ENCODE results near the gene MAP1LC3A.
A peak's percentile ranks its signal among the peaks of the same experiment; 100 is the strongest.

The MAP1LC3A gene

DNA sequence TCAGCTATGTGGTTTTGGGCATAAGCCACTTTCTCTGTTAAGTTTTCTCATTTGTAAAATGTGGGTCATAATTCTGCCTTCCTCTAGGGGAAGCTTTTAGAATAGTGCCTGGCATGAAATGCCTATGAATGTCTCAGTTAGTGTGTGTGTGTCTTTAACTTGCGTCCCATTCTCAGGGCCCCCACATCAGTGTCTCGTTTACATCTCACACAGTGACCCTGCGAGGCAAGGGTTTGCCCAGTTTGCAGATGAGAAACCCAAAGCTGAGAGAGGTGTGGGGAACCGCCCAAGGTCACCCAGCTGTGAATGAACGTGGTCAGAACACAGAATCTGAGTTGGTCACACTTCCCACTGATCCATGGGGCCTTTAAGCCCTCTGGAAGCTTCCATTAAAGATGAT is 28.2 kb upstream of the MAP1LC3A start:
- no peak for DNase-seq

DNA sequence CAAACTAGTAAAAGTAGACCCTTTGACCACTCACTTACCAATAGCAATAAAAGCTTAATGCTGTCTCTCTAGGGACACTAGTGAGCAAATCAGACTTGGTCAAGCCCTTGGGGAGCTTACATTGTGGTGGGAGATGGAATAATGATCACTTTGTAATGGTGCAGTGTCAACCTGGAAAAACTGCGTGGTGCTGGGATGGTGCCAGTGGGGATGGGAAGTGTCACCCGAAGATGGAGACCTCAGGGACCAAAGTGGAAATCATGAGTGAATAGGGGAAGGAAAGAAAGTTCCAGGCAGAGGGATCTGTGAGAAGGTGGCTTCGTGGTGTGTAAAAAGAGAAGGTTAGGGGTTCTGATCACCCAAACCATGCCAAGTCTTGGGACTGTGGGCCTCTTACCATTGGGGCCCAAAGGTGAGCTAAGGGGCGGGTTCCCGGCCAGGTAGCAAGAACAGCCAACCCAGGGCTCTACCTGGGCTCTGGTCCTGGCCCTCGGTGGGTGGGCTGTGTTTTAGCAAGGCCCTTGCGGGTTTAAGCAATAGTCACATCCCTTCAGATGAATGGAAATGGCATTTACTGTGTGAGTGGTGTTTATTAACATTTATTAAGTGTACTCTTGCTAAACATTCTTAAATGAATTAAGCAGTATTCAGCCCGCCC is 26.8 kb upstream of the MAP1LC3A start:
- no peak for DNase-seq

DNA sequence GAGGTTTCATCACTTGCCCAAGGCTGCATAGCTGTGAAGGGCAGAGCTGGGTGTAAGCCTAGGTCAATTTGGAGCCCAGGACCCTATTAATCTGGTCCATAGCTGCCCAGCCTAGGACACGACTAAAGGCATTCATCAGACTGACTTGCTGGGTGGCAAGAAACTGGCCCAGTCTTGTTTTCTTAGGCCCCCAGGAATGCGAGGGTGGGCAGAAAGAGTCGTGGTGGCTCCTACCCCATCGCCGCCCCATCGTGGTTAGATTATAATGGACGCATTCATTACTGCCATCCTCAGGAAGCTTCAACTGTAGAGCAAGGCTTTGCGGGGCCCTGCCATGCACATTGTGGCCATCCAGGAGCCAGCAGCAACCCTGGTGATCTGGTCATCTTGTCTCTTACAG is 26.2 kb upstream of the MAP1LC3A start:
- no peak for DNase-seq

DNA sequence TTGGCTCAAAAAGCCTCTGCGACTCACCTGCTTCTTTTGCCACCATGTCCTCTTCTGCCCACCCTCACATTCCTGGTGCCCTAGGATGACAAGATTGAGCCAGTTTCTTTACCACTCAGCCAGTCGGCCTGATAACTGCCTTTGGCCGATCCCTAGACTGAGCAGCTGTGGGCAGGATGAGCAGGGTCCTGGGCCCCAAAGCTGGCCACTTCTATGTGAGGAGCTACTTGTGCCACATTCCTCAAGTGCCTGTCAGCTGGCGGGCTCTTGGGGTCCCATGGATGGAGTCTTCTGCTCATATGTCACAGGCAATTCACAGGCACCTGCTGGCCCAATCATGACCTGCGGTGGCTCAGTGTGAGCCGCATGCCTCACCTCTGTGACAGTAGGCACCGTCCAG is 25.8 kb upstream of the MAP1LC3A start:
- DNase-seq = no peak

DNA sequence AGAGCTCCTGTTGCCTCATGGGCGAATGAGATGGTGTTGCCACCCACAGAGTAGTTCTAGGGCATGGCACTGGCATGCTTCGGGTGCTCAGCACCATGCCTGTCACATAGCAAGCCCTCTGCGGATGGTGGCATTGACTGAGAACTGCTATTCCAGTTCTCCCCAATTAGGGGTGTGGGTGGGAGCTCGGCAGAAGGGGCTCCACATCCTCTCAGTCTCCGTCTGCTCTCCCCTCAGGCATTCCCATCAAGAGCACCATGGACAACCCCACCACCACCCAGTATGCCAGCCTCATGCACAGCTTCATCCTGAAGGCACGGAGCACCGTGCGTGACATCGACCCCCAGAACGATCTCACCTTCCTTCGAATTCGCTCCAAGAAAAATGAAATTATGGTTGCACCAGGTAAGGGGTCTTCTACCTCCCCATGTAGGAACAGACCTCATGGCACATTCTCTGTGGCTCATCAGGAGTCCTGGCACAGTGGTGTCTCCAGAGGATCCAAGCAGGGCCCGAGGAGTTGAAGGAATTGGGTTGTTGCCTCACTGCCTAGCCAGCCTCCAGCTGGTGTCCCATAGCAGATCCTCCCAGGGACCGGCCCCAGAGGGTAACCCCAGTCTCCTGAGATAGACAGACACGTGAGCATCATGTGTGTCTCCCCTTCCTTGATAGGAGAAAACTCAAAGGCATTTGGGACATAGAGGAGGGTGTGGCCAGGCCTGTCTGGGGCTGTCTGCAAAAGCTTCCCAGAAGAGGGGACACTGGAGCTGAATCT is 23.9 kb upstream of the MAP1LC3A start:
- DNase-seq = no peak

DNA sequence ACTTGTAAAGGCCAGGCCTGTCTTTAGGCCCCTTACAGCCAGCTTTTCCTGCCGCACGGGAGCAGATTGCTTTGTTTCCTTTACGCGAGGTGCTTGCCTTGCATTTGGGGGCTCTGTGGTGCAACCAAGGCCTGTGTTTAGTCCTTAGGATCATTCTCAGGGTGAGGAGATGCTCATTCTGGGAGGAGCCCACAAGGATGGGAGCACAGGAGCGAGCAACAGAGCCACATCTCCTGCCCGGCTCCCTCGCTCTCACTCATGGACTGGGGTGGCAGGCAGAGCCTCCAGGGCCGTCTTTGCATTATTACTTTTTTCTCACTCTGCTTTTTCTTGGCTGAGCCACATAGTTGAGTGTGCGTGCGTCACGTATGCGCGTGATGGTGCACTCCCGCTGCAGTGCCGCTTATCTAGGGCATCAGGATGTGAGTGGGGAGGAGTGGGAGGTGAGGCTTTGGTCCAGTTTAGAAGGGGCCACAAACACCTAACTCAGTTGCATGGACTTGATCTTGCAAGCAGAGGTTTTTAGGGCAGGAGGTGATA is 23.1 kb upstream of the MAP1LC3A start:
- DNase-seq = no peak

DNA sequence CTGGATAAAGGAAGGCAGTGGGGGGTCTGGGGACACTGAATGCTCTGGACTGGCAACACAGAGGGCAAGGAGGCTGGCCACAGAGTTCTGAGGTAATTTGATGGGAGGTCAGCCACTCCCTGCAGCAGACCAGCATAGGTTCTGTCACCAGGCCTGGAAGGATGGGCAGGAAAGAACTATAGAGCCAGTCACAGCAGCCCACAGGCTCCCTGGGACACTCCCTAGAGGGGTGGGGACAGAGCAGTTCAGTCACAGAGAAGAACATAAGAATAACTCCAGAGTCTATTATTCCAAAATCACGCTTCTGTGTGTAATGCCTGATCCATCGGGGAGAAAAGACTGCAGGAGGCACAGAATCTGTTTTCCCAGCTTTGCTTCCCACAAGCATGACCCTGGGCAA is 22.7 kb upstream of the MAP1LC3A start:
- DNase-seq = no peak

DNA sequence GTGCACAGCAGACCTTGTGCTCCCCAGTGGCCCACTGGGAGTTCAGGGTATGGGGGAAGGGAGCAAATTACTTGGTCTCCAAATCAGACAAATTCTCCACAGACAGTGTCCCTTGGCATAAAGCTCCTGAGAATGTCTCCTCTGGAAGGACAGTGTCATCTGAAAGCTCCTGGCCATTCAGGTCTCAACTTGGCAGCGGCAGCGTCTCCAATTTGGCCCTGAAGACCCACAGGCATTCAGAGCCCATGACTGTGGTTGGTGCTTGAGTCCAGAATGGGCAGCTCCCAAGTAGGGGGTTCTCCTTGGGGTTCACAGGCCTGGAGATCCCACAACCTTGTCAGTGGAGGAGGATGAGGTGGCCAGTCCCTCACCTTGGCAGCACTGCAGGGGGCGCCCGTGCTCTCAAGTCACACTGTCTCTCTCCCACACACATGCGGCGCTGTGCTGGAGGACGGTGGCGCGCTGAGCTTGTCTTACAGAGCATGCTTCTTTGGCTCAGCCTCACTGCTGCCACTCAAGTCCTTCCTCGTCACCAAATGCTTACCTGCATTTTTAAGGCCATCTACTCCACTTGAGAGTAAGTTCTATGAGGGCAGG is 21.6 kb upstream of the MAP1LC3A start:
- no peak for DNase-seq

DNA sequence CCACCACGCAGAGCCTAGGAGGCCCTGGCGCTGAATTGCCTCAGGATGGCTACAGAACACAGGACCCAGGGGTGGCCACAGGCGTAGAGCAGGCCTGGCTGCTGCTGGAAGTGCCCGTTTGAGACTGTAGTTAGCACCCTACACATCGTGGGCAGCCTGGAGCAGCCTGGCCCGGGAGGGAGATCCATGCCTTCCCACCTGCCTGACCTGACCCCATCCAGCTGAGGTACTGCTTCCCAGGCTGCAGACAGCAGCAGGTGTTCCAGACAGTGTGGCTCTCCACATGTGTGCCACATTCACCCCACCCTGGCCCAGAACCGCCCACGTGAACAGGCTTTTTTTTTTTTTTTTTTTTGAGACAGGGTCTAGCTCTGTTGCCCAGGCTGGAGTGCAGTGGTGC is 20.9 kb upstream of the MAP1LC3A start:
- no peak for DNase-seq

DNA sequence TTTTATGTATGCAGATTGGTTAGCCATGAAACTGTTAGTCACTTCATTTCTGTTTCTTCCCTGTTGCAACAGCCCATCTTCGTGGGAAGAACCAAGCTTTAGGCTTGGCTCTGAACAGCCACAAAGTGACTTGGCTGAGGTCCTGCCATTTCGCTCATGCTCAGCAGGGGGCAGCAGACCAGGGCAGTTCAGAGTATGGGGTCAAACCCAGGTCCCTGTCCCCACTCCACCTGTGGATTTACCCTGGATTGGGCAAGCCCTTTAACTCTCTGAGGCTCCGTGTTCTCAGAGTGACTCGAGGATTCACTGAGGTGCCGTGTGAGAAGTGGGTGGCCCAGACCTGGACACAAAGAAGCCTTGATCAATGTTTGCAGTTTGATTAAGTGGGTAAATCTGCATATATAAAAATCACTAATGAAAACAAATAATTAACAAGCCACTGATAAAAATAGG is 19.8 kb upstream of the MAP1LC3A start:
- DNase-seq = no peak

DNA sequence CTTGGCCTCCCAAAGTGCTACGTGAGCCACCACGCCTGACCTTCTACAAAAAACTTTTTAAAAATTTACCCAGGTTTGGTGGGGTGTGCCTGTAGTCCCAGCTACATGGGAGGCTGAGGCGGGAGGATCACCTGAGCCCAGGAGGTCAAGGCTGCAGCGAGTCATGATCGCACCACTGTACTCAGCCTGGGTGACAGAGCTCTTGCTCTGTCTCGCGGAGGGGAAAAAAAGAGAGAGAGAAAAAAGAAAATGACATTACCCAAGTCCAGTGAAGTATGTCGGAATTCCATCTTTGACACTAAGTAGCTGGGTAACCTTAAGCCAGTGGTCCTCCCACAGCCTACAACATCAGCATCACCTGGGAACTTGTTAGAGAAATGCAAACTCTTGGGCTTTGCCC is 18.8 kb upstream of the MAP1LC3A start:
- DNase-seq = no peak

DNA sequence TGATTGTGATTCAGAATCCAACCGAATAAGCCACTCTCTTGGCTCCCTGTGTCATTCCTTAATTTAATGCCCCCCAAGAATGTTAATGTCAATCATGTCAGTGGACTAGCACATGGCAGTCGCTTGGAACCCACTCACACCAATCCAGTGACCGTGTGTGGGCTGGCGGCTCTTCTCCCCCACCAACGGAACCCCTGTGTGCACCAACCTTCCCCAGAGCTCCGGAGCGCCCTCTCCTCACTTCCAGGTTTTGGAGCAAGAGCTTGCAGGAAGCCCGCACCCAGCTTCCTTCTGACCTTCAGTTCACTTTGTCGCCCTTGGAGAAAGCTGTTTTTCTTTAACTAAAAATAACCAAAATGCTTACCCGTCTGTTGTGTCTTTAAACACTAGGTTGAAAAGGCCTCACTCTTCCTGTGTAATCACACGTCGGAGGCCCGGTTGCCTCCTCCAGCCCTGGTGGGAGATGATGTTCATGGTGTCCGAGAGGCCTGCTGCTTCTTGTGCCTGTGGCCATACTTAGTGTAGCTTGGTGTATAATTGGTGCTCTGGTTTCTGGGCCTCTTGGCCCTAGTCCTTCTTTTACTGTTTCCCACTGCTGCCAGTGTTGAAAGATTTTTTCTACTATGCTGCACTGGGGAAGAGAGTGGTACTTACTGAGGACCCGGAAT is 17.8 kb upstream of the MAP1LC3A start:
- no peak for DNase-seq

DNA sequence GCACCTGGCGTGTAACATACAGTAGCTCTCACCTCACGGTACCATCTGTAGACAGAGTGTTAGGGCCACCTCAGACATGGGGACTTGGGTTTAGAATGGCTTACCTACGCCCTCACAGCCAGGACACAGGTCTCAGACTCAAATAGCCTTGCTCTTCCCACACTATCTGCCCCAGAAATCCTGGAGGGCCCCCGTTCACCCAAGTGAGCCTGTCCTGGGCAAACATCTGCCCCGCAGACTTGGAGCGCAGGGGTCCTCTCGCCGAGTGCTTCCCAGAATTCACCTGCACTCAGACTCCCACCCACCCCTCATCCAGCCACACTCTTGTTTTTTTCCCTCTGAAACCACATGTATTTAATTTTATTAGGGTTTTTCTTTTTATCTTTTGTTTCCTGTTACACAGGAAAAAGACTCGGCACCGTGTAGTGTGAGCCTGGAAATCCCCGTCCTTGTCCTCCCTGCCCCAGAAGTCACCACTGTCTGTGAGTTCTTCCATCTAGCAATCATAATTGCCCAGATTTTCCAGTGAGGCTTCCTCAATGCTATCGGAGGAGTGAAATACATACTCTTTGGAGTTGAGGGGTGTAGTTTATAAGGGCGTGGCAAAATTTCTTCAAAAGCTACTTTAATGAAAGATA is 17.1 kb upstream of the MAP1LC3A start:
- no peak for DNase-seq

DNA sequence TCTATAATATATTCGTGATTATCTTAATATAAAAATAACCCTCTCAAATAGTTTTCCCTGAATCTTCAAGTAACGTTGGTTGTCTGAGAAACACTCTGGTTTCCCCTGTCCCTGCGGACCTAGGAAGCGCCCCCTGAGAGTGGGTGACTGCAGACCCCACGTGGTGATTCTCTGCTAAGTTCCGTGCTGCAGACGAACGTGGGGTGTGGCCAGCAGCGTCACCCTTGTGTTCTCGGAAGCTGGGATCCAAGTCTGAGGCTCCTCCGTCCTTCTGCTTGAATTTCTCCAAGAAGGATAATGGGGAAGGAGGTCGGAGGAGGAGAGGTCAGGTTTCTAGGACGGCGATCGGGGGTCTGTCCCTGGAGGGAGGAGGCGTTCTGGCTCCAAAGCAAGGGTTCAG is 16.6 kb upstream of the MAP1LC3A start:
- DNase-seq = no peak

DNA sequence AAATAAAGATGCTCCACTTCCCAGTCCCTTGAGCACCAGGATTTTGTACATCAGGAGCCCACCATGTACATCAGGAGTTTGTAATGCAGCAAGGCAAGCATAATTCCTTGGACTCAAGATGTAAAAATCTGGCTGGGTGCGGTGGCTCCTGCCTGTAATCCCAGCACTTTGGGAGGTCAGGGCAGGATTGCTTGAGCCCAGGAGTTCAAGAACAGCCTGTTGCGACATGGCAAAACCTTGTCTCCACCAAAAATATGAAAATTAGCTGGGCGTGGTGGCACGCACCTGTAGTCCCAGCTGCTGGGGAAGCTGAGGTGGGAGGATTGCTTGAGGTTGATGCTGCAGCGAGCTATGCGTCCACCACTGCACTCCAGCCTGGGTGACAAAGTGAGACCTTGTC is 16.1 kb upstream of the MAP1LC3A start:
- DNase-seq = no peak

DNA sequence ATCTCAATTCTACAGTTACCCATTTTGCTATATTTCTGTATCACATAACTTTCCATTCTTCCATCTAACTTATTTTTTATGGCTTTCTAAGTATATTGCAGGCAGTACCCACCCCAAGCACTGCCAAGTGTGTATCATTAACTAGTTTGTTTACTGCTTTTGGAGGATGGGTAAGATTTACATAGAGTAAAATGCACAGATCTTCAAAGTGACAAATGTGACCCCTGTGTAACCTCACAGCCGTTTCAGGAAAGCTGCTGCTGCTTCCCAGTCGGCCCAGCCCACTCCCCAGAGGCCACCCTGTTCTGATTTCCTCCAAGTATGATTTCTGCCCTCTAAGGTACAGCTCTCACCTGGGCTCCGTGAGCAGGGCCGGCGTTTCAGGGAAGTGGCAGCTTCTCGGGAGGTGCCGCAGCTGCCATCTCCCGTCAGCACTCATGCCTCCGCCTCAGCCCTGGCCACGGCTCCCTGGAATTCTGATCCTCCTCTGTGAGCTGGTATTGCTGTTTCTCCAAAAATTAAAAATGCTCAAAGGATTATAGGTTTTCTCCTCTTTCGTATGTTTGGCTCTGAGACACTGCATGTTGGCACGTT is 15.0 kb upstream of the MAP1LC3A start:
- DNase-seq = no peak

DNA sequence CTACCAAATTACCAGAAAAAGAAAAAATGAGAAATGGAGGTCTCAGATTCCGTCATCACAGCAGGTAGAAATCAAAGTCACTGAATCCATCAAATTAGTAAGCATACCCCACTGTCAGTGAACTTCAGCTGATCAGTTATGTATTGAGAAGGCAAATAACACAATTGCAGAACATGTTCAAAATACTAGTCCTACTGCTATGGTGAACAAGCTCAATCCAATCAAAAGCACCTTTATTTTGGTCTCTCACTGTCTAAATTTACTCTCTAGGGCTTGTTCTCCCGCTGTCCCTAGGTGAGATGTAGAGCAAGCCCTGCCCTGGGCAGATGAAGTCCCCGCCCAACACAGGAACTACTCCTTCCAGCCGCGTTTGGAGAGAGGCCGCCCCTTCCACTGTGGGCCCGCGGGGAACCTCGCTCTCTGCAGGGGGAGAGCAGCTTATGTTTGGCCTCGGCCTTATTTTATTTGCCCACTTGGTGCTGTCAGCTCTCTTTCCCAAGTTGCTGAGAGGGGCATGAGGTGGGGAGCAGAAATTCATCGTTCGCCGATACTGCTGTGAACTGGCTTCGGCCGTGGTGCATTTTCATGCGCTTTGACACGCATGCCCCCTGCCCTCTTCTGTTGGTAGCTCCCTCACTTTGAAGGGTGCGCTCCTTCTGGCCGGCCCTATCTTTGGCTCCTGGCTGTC is 14.3 kb upstream of the MAP1LC3A start:
- DNase-seq = no peak

DNA sequence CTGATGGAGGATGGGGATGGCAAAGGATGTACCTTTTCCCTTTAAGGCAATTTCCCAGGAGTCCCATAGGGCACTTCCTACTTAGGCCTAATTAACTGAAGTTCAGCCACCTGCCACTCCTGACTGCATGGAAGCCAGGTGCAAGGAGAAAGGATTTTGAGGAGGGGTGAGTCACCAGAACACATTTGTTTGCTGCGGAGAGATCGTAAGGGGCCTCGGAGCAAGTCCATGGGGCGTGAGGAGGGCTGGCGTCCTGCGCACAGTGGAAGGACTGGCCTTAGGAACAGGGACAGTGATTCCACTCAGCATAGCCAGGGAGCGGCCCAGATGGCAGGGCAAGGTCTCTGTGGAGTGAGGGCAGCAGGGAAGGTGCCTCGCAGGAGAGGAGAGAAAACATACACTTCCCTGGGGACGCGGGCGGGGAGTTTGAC is 11.8 kb upstream of the MAP1LC3A start:
- peak; percentile 80 for DNase-seq

DNA sequence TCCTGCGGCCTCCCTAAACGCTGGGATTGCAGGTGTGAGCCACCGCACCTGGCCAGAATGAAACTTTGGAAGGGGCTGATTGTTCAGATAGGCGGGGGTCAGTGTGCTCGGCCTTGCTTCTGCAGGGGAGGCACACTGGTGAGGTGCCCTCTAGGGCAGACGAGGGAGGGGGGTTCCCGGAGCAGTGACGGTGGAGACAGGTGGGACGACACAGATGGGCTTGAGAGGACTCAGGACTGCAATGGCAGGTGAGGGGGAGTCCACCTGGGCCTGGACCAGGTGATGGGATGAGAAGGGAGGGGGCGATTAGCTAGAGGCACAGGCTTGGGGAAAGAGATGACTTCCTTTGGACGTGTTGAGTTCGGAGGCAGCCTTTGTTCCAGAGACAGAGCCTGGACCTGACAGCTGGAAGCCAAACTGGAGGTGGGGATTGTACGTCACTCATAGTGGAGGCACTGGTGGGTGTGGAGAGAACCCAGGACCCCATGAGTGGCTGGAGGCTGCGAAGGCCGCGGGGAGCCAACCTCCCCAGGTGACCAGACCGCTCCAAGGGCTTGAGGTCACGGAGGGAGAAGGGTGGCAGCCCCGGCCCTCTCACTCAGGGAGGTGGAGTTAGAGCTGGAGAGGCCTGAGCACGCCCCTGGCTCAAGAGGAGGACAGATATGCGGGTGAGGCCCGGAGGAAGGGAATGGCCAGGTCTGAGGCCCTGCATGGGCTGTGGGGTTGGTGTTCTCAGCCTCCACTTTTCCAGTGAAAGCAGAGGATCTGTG is 10.5 kb upstream of the MAP1LC3A start:
- no peak for DNase-seq

DNA sequence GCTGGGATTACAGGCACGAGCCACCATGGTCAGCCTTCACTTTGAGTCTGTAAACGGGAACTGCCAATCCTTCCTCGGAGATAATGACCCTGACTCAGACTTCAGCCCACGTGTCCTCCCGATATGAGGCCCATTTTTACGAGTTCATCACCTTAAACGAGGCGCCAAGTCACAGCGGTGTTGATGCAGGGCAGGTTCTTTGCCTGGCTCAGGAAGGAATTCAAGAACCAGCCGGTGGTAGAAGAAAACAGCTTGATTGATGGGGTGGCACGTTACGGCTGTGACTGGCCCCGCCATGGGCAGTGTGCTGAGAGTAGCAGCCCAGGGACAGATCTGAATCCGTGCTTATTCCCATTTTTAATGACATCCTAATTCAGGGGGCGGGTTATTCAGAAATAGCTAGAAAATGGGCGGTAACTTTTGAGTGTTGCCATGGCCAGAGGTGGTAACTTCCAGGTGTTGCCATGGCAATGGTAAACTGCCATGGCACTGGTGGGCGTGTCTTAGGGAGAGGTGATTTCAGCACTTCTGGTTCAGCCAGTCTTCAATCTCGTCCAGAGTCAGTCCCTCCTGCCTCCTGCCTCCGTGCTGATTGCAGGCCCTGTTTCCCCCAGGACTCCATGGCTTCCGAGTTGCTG is 9.1 kb upstream of the MAP1LC3A start:
- no peak for DNase-seq

DNA sequence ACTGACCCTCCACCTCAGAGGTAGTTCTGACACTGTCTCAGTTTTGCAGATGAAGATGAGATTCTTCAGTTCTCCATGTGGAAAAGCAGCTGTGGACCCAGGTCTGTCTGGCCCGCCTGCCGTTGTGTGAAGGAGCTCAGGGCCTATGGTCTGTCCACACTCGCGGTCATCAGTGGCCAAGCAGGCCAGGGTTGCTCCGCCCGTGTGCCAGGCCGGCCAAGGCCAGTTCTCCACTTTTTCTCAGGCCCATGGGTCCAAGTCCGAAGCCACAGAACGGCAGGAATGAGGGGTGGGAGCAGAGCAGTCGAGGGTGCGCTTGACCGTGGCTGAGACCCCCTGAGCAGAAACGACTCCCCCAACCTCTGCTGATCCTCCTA is 8.6 kb upstream of the MAP1LC3A start:
- DNase-seq = no peak
